Activated CD4-positive, alpha-beta T cell treated with anti-CD3 and anti-CD28 coated beads, Interleukin-2, amount 50 U/mL, for 4 hours (primary cell): ENCODE data around the gene UBAP1.
A peak's percentile ranks its signal among the peaks of the same experiment; 100 is the strongest.
"Not testable (repeated sequence)": the region's sequence is repeated elsewhere in the genome, so short reads cannot be mapped to it uniquely, and the experiment has no call there.

Experiments
- DNase-seq, 2 experiments: peaks; one replicate each; pipeline ENCODE4 v3.0.0-alpha.2; 2020

Gene UBAP1

GRCh38 chr9:34178436-34179212, at the start of gene UBAP1:
TSS of gene UBAP1 (plus strand) at chr9:34179043. CDS start at chr9:34220915, 41,872 bp downstream.
- DNase-seq, result peak; percentile 94 to 95

- no peak for DNase-seq
Measured at GRCh38 chr9:34131571-34131970, 47.3 kb upstream of the UBAP1 start.

GRCh38 chr9:34133436-34133949, 45.4 kb upstream of the UBAP1 start:
- no peak for DNase-seq

GRCh38 chr9:34134521-34134920, 44.3 kb upstream of the UBAP1 start:
- DNase-seq, result no peak

- DNase-seq, result not testable (repeated sequence)
Measured at GRCh38 chr9:34138644-34139043, 40.2 kb upstream of the UBAP1 start.

- no peak for DNase-seq
Measured at GRCh38 chr9:34139477-34140146, 39.2 kb upstream of the UBAP1 start.

- no peak for DNase-seq
Measured at GRCh38 chr9:34140853-34141252, 38.0 kb upstream of the UBAP1 start.

GRCh38 chr9:34143116-34143515, 35.7 kb upstream of the UBAP1 start:
- no peak for DNase-seq

GRCh38 chr9:34145165-34145564, 33.7 kb upstream of the UBAP1 start:
- no peak for DNase-seq

- no peak for DNase-seq
Measured at GRCh38 chr9:34151398-34151797, 27.4 kb upstream of the UBAP1 start.

- DNase-seq, result no peak
Measured at GRCh38 chr9:34154057-34154456, 24.8 kb upstream of the UBAP1 start.

GRCh38 chr9:34157318-34157717, 21.5 kb upstream of the UBAP1 start:
- no peak for DNase-seq

GRCh38 chr9:34157898-34158297, 20.9 kb upstream of the UBAP1 start:
- DNase-seq, result no peak

GRCh38 chr9:34158362-34158869, 20.4 kb upstream of the UBAP1 start:
- no peak for DNase-seq

GRCh38 chr9:34163434-34163833, 15.4 kb upstream of the UBAP1 start:
- DNase-seq, result no peak

GRCh38 chr9:34169125-34169524, 9.7 kb upstream of the UBAP1 start:
- no peak for DNase-seq

- DNase-seq, result no peak
Measured at GRCh38 chr9:34170237-34170991, 8.4 kb upstream of the UBAP1 start.

- peak; percentile 25 to 41 for DNase-seq
Measured at GRCh38 chr9:34171753-34172535, 6.9 kb upstream of the UBAP1 start.

GRCh38 chr9:34176089-34176488, 2.8 kb upstream of the UBAP1 start:
- DNase-seq, result no peak

- no peak for DNase-seq
Measured at GRCh38 chr9:34177593-34178435, 1.0 kb upstream of the UBAP1 start.
